H9 (cell line): ENCODE data around the gene RPL38. TPM values are rescaled to one million over a fixed set of nuclear protein-coding genes. Genes with fewer than 3 reads are reported as not detected.

ENCODE experiments used
- DNase-seq: peaks from one replicate; pipeline ENCODE4 v3.0.0-alpha.2; 2017
- H2AFZ ChIP-seq: one replicate; pipeline ENCODE4 v1.6.1; 2013; ENCODE audit warnings: mild to moderate bottlenecking, low read length, control low read depth, moderate library complexity
- H2AK5ac ChIP-seq: 2 replicates; pipeline ENCODE4 v1.6.1; 2013; ENCODE audit warnings: low read length, control low read depth, mixed read lengths; ENCODE audit not compliant: insufficient read length
- H2BK120ac ChIP-seq: one replicate; pipeline ENCODE4 v1.6.1; 2013; ENCODE audit warnings: low read depth, mild to moderate bottlenecking, low read length, control low read depth, inconsistent platforms; ENCODE audit not compliant: poor library complexity, severe bottlenecking
- H2BK12ac ChIP-seq: 2 replicates; pipeline ENCODE4 v1.6.1; 2013; ENCODE audit warnings: low read length, control low read depth, mixed read lengths, low read depth; ENCODE audit not compliant: insufficient read length
- H2BK15ac ChIP-seq: 2 replicates; pipeline ENCODE4 v1.6.1; 2013; ENCODE audit warnings: low read depth, low read length, control low read depth
- H2BK20ac ChIP-seq: one replicate; pipeline ENCODE4 v1.6.1; 2013; ENCODE audit warnings: low read depth, mild to moderate bottlenecking, low read length, control low read depth, inconsistent platforms; ENCODE audit not compliant: poor library complexity, severe bottlenecking
- H2BK5ac ChIP-seq: 2 replicates; pipeline ENCODE4 v1.6.1; 2013; ENCODE audit warnings: low read length, control low read depth, mixed read lengths; ENCODE audit not compliant: insufficient read length
- H3K14ac ChIP-seq: 2 replicates; pipeline ENCODE4 v1.6.1; 2013; ENCODE audit warnings: low read length, control low read depth; ENCODE audit not compliant: insufficient read depth
- H3K18ac ChIP-seq: 2 replicates; pipeline ENCODE4 v1.6.1; 2013; ENCODE audit warnings: low read depth, mild to moderate bottlenecking, mixed read lengths, low read length, control low read depth; ENCODE audit not compliant: insufficient read length
- H3K23ac ChIP-seq: 2 replicates; pipeline ENCODE4 v1.6.1; 2013; ENCODE audit warnings: low read length, control low read depth, mixed read lengths, low read depth; ENCODE audit not compliant: insufficient read length
- H3K23me2 ChIP-seq: 2 replicates; pipeline ENCODE4 v1.6.1; 2013; ENCODE audit warnings: low read depth, mild to moderate bottlenecking, mixed read lengths, low read length, control low read depth; ENCODE audit not compliant: insufficient read length, poor library complexity, severe bottlenecking
- H3K27ac ChIP-seq: 2 replicates; pipeline ENCODE4 v1.5.1; 2013; ENCODE audit warnings: low read length, control low read depth, mixed read lengths, low read depth; ENCODE audit not compliant: insufficient read length
- H3K27me3 ChIP-seq: 2 replicates; pipeline ENCODE4 v1.6.1; 2013; ENCODE audit warnings: low read length, control low read depth, inconsistent platforms; ENCODE audit not compliant: insufficient read depth
- H3K4ac ChIP-seq: 2 replicates; pipeline ENCODE4 v1.6.1; 2013; ENCODE audit warnings: low read depth, mild to moderate bottlenecking, control low read depth, inconsistent platforms, low read length, moderate library complexity
- H3K4me1 ChIP-seq: 2 replicates; pipeline ENCODE4 v1.6.1; 2013; ENCODE audit warnings: low read length, control low read depth, inconsistent platforms; ENCODE audit not compliant: insufficient read depth
- H3K4me2 ChIP-seq: 2 replicates; pipeline ENCODE4 v1.6.1; 2013; ENCODE audit warnings: low read length, control low read depth, mixed read lengths; ENCODE audit not compliant: insufficient read length, insufficient read depth
- H3K56ac ChIP-seq: 2 replicates; pipeline ENCODE4 v1.6.1; 2013; ENCODE audit warnings: low read depth, mild to moderate bottlenecking, mixed read lengths, low read length, control low read depth; ENCODE audit not compliant: insufficient read length
- H3K79me1 ChIP-seq: 2 replicates; pipeline ENCODE4 v1.6.1; 2013; ENCODE audit warnings: low read depth, mild to moderate bottlenecking, moderate library complexity, low read length, control low read depth, inconsistent platforms; ENCODE audit not compliant: insufficient read depth, poor library complexity, severe bottlenecking
- H3K79me2 ChIP-seq: 2 replicates; pipeline ENCODE4 v1.6.1; 2013; ENCODE audit warnings: low read length, control low read depth, inconsistent platforms; ENCODE audit not compliant: insufficient read depth
- H3K9ac ChIP-seq: 2 replicates; pipeline ENCODE4 v1.6.1; 2013; ENCODE audit warnings: low read length, control low read depth, mixed read lengths; ENCODE audit not compliant: insufficient read length; ENCODE audit errors: extremely low read depth
- H3K9me3 ChIP-seq: one replicate; pipeline ENCODE4 v1.6.1; 2013; ENCODE audit warnings: low read depth, low read length, inconsistent platforms; ENCODE audit not compliant: control insufficient read depth
- H3T11ph ChIP-seq: one replicate; pipeline ENCODE4 v1.6.1; 2013; ENCODE audit warnings: mild to moderate bottlenecking, low read length, control low read depth, inconsistent platforms
- H4K20me1 ChIP-seq: one replicate; pipeline ENCODE4 v1.6.1; 2013; ENCODE audit not compliant: control insufficient read depth, insufficient read length, insufficient read depth
- H4K5ac ChIP-seq: 2 replicates; pipeline ENCODE4 v1.6.1; 2013; ENCODE audit warnings: low read depth, mild to moderate bottlenecking, mixed read lengths, low read length, control low read depth; ENCODE audit not compliant: insufficient read length
- H4K8ac ChIP-seq: replicated peaks from 2 replicates; pipeline ENCODE4 v1.6.1; 2013; ENCODE audit warnings: low read length, control low read depth, mixed read lengths, low read depth; ENCODE audit not compliant: insufficient read length
- H4K91ac ChIP-seq: 2 replicates; pipeline ENCODE4 v1.6.1; 2013; ENCODE audit warnings: low read depth, mild to moderate bottlenecking, moderate library complexity, mixed read lengths, low read length, control low read depth; ENCODE audit not compliant: insufficient read length
- H3K27ac Mint-ChIP-seq, 3 experiments: 2 replicates in 2 of 3; 3 replicates in 1 of 3; pipeline ENCODE4 v1.8.0; 2020 to 2021; ENCODE audit warnings: mixed read lengths in 3 of 3, mild to moderate bottlenecking in 1 of 3, moderate library complexity in 1 of 3
- H3K27me3 Mint-ChIP-seq: 2 replicates; pipeline ENCODE4 v1.8.0; 2021; ENCODE audit warnings: low read depth, mild to moderate bottlenecking, moderate library complexity, mixed read lengths
- H3K36me3 Mint-ChIP-seq, 3 experiments: 2 replicates in 2 of 3; 3 replicates in 1 of 3; pipeline ENCODE4 v1.8.0; 2020 to 2021; ENCODE audit warnings: low read depth in 3 of 3, mixed read lengths in 3 of 3; ENCODE audit not compliant: insufficient read depth in 1 of 3
- H3K4me1 Mint-ChIP-seq, 2 experiments: 2 replicates each; pipeline ENCODE4 v1.8.0; 2020; ENCODE audit warnings: mixed read lengths in 2 of 2
- H3K4me3 Mint-ChIP-seq, 2 experiments: 2 replicates in 1 of 2; 3 replicates in 1 of 2; pipeline ENCODE4 v1.8.0; 2020 to 2021; ENCODE audit warnings: mild to moderate bottlenecking in 2 of 2, mixed read lengths in 2 of 2, moderate library complexity in 1 of 2
- H3K9me3 Mint-ChIP-seq, 2 experiments: 2 replicates in 1 of 2; 3 replicates in 1 of 2; pipeline ENCODE4 v1.8.0; 2020; ENCODE audit warnings: mild to moderate bottlenecking in 2 of 2, mixed read lengths in 2 of 2, moderate library complexity in 1 of 2
- CTCF ChIP-seq: fragments of 200-600 bp; sonication (generic); conservative IDR thresholded peaks from 3 replicates; pipeline ENCODE4 v1.8.0; 2021; ENCODE audit warnings: antibody characterized with exemption, mild to moderate bottlenecking
- WGBS: extraction: QIAGEN DNeasy Blood & Tissue Kit; methylation state at CpG from one replicate; pipeline ENCODE4 v1.1.7; 2013; ENCODE audit warnings: missing lambda C conversion rate, low lambda C conversion rate, mixed read lengths; ENCODE audit not compliant: insufficient read length; ENCODE audit errors: extremely low coverage; 5-methylcytosine and 5-hydroxymethylcytosine counted together
- total RNA-seq: library from RNA; stranded (reverse); gene quantifications from 2 replicates; pipeline ENCODE4 v1.2.1, GENCODE V29; 2021

The RPL38 gene
- total RNA-seq, 1 experiment from 2014 or later: 1,358 TPM

DNA sequence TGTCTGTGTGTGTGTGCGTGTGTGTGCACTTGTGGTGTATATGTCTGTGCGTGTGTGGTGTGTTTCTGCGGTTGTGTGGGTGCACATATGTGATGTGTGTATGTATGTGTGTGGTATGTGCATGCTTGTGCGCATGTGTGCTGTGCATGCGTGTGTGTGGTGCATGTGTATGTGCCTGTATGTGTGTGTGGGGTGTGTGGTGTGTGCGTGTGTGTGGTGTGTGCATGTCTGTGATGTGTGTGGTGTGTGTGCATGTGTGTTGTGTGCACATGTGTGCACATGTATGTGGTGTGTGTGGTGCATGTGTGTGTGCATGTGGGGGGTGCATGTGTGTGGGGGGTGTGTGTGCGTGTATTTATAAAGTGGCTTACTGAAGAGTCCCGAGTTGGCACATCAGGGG lies 47.6 kb downstream of the RPL38 start:
- peaks cover 8 to 15% of the 10 kb centered on the region in 2 experiments for H3K9me3 Mint-ChIP-seq
- peaks cover 3 to 17% (median 16%) of the 10 kb centered on the region in 3 experiments; a peak in 6 of 7 replicates for H3K36me3 Mint-ChIP-seq
- Histone ChIP-seq H3K18ac (no peak overlapping the region), H4K5ac (no peak overlapping the region), H2BK20ac (no peak overlapping the region), H2BK15ac (no peak overlapping the region), H3K23ac (no peak overlapping the region), H4K91ac (no peak overlapping the region), H3K4me1 (no peaks in the 10 kb centered on the region), H3K27me3 (no peaks in the 10 kb centered on the region), H3T11ph (no peak overlapping the region), H2AFZ (no peak overlapping the region), H3K4ac (no peak overlapping the region), H2BK5ac (no peak overlapping the region), H3K4me2 (no peak overlapping the region), H4K20me1 (no peaks in the 10 kb centered on the region), H3K79me2 (no peaks in the 10 kb centered on the region), H3K9me3 (no peaks in the 10 kb centered on the region), H2AK5ac (no peak overlapping the region), H4K8ac (no peak overlapping the region), H3K79me1 (no peaks in the 10 kb centered on the region), H3K14ac (no peak overlapping the region), H3K27ac (no peak overlapping the region), H3K23me2 (no peaks in the 10 kb centered on the region), H3K56ac (no peak overlapping the region), H2BK120ac (no peak overlapping the region), H3K9ac (no peak overlapping the region), H2BK12ac (no peak overlapping the region)
- H3K27ac Mint-ChIP-seq: no peak overlapping the region
- no CpG with 5 or more reads among the region's 8 CpGs for WGBS
- peaks cover 11 to 25% of the 10 kb centered on the region in 2 experiments for H3K4me1 Mint-ChIP-seq
- TF ChIP-seq CTCF: no peak
- DNase-seq: no peak
- peaks cover 15% of the 10 kb centered on the region for H3K27me3 Mint-ChIP-seq
- H3K4me3 Mint-ChIP-seq: no peak overlapping the region
